GM10266 (cell line): Measurements from ENCODE around the gene SWT1.

Source experiments
- DNase-seq: peaks from one replicate; pipeline ENCODE4 v3.0.0; 2012; ENCODE audit errors: extremely low spot score
- CTCF ChIP-seq: IDR thresholded peaks from 2 replicates; pipeline ENCODE4 v1.5.1; 2012; ENCODE audit warnings: mild to moderate bottlenecking, low read depth; ENCODE audit not compliant: control insufficient read depth, insufficient read depth; ENCODE audit errors: missing control alignments

The SWT1 gene

GRCh38 chr1:185280589-185280988, 123.6 kb downstream of the SWT1 start:
- DNase-seq: no peak

GRCh38 chr1:185281245-185281644, 124.3 kb downstream of the SWT1 start:
- no peak for TF ChIP-seq CTCF
- no peak for DNase-seq

More at GRCh38 chr1:185280589-185280988, 123.6 kb downstream of the SWT1 start:
- no peak for TF ChIP-seq CTCF

GRCh38 chr1:185284116-185284515, 127.1 kb downstream of the SWT1 start:
- TF ChIP-seq CTCF: no peak
- DNase-seq: no peak

GRCh38 chr1:185284533-185285276, 127.7 kb downstream of the SWT1 start:
- no peak for DNase-seq
- no peak for TF ChIP-seq CTCF

GRCh38 chr1:185287451-185287850, 130.5 kb downstream of the SWT1 start:
- DNase-seq: no peak
- TF ChIP-seq CTCF: no peak

GRCh38 chr1:185288435-185288834, 131.5 kb downstream of the SWT1 start:
- no peak for DNase-seq
- no peak for TF ChIP-seq CTCF

- no peak for TF ChIP-seq CTCF
- no peak for DNase-seq
These were observed 132.9 kb downstream of the SWT1 start for GRCh38 chr1:185289880-185290279.
